Prostate gland (tissue), 2 donors: ENCODE results near the gene DNAJB7. TPM values are rescaled to one million over a fixed set of nuclear protein-coding genes. Genes with fewer than 3 reads are reported as not detected.
"Not testable (repeated sequence)": the region's sequence is repeated elsewhere in the genome, so short reads cannot be mapped to it uniquely, and the experiment has no call there.

Source experiments
- DNase-seq: peaks from one replicate; pipeline ENCODE4 v3.0.0-alpha.2; 2019; ENCODE audit warnings: low spot score
- H3K27ac ChIP-seq, 2 donors: fragments of 200-600 bp; sonication (generic); 2 replicates each; pipeline ENCODE4 v1.5.1; 2017 to 2019
- H3K27me3 ChIP-seq: fragments of 200-600 bp; sonication (generic); replicated peaks from 2 replicates; pipeline ENCODE4 v1.5.1; 2019; ENCODE audit not compliant: insufficient read depth
- H3K36me3 ChIP-seq, 2 donors: fragments of 200-600 bp; sonication (generic); 1 replicate in 1 of 2; 2 replicates in 1 of 2; pipeline versions ENCODE4 v1.5.1 to v1.8.1; 2017 to 2019
- H3K4me1 ChIP-seq: fragments of 200-600 bp; sonication (generic); replicated peaks from 2 replicates; pipeline ENCODE4 v1.5.1; 2019
- H3K4me3 ChIP-seq, 2 donors: fragments of 200-600 bp; sonication (generic); 2 replicates each; pipeline ENCODE4 v1.5.1; 2017 to 2019
- H3K9me3 ChIP-seq: fragments of 200-600 bp; sonication (generic); 2 replicates; pipeline ENCODE4 v1.5.1; 2017
- POLR2A ChIP-seq: fragments of 450-650 bp; IDR thresholded peaks from one replicate; pipeline ENCODE4 v1.6.1; 2016; ENCODE audit warnings: antibody characterized with exemption, mild to moderate bottlenecking
- POLR2AphosphoS5 ChIP-seq: sonication (generic); formaldehyde crosslinking; IDR thresholded peaks from one replicate; pipeline ENCODE4 v1.6.1; 2017; ENCODE audit warnings: antibody characterized with exemption
- WGBS: methylation state at CpG from one replicate; pipeline ENCODE4 v1.1.5; 2018; 5-methylcytosine and 5-hydroxymethylcytosine counted together
- intact Hi-C: fragments of 100-400 bp; cut with DNase I; formaldehyde crosslinking; loops from one replicate; pipeline ENCODE4 v1.14.2; 2022
- total RNA-seq, 2 donors: library from RNA; depleted of rRNA; stranded (reverse); fragments of >200 nt; gene quantifications; one replicate each; pipeline ENCODE4 v1.1.0, GENCODE V29; 2016
- TF ChIP-seq, protein P1 (sequence below), 4 experiments: fragments of 200-600 bp in 2 of 4; fragments of 450-650 bp in 2 of 4; sonication (generic) in 2 of 4; IDR thresholded peaks; 1 replicate in 3 of 4; 2 replicates in 1 of 4; pipeline ENCODE4 v1.5.1; 2016 to 2019; ENCODE audit warnings: antibody characterized with exemption in 4 of 4, mild to moderate bottlenecking in 2 of 4, moderate library complexity in 2 of 4

The DNAJB7 gene
- total RNA-seq, 2 donors from 2014 or later: 0.17 TPM; not detected in 1

DNA sequence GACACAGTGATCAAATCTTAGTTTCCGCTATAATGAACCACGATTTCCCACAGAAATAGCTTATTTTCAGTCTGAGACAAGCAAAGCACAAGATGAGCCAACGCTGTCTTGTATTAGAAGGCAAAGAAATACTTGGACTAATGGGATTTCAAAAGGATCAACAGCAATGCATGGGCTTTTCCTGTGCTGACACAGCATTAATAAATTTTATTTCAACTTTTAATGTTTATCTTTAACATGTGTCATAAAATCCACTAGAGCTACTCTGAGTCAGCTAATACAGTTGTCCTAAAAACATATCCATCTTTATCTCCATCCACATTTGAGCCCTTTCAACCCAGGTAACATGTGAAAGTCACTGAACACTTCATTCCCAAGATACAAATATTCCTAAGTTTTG, 27.3 kb downstream of the DNAJB7 start:
- 96% methylated on average over 3 of the region's 3 CpGs for WGBS
- Histone ChIP-seq H3K9me3 (no peaks in the 10 kb centered on the region), H3K27me3 (no peaks in the 10 kb centered on the region), H3K27ac (no peak overlapping the region), H3K36me3 (peaks cover 0 to 12% of the 10 kb centered on the region in 2 donors), H3K4me3 (no peak overlapping the region), H3K4me1 (no peaks in the 10 kb centered on the region)
- no peak for DNase-seq
- intact Hi-C loops: no loop called here
- TF ChIP-seq, protein P1, sequence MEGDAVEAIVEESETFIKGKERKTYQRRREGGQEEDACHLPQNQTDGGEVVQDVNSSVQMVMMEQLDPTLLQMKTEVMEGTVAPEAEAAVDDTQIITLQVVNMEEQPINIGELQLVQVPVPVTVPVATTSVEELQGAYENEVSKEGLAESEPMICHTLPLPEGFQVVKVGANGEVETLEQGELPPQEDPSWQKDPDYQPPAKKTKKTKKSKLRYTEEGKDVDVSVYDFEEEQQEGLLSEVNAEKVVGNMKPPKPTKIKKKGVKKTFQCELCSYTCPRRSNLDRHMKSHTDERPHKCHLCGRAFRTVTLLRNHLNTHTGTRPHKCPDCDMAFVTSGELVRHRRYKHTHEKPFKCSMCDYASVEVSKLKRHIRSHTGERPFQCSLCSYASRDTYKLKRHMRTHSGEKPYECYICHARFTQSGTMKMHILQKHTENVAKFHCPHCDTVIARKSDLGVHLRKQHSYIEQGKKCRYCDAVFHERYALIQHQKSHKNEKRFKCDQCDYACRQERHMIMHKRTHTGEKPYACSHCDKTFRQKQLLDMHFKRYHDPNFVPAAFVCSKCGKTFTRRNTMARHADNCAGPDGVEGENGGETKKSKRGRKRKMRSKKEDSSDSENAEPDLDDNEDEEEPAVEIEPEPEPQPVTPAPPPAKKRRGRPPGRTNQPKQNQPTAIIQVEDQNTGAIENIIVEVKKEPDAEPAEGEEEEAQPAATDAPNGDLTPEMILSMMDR (IDR thresholded peaks at IDR 0.05): no peak
- TF ChIP-seq POLR2A: no peak
- no peak for TF ChIP-seq POLR2AphosphoS5

DNA sequence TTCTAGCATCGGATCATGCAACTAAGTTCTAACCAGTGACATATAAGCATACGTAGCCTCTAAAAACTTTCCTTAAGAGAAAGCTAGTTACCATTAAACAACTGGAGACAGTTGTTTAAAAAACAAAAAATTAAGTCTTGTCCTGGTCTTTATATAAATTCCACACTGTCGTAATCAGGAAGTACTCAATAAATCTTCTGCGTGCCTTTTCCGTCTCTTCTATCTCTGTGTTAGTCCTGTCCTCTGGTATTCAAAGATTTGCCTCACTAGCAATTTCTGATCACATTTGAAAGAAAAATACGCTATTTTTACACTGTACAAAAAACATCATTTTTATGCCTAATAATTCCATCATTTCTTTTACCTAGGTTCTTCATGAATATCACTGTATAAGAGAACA, 32.8 kb downstream of the DNAJB7 start:
- no peaks in the 10 kb centered on the region for H3K27me3 ChIP-seq
- intact Hi-C loops: no loop called here
- TF ChIP-seq POLR2A: no peak
- TF ChIP-seq, protein P1 (IDR thresholded peaks at IDR 0.05): no peak
- TF ChIP-seq POLR2AphosphoS5: no peak
- no peak overlapping the region for H3K27ac ChIP-seq
- H3K9me3 ChIP-seq: no peaks in the 10 kb centered on the region
- no peak overlapping the region for H3K4me3 ChIP-seq
- peaks cover 0 to 12% of the 10 kb centered on the region in 2 donors for H3K36me3 ChIP-seq
- WGBS: 75% methylated on average over 6 of the region's 6 CpGs
- H3K4me1 ChIP-seq: no peaks in the 10 kb centered on the region
- DNase-seq: no peak

DNA sequence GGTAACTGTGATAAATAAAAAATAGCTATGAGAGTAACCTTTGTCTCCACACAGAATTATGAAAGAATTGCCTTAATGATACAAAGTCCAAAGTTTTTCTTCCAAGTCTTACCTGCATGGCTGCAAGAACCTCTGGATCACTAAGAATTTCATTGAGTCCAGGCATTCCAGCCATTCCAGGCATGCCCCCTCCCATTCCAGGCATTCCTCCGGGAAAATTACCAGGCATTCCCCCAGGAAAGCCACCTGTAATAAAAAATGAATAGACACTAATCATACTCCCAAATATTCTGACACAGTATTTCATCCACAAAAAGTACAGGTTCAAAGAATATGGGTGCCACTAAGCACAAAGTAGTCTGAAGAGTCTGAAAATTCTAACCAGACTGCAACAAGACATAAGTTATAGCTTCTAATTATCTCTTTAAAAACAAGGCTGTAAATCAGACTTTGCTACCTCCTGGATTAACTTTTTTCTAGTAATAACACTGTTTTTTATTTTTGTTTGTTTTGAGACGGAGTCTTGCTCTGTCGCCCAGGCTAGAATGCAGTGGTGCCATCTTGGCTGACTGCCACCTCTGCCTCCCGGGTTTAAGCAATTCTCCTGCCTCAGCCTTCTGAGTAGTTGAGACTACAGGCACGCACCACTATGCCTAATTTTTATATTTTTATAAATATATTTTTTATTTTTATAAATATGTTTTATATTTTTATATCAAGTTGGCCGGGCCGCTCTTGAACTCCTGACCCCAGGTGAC, 34.8 kb downstream of the DNAJB7 start:
- Histone ChIP-seq H3K9me3 (no peaks in the 10 kb centered on the region), H3K4me1 (no peaks in the 10 kb centered on the region), H3K4me3 (no peak overlapping the region), H3K27me3 (no peaks in the 10 kb centered on the region), H3K36me3 (peaks cover 0 to 8% of the 10 kb centered on the region in 2 donors), H3K27ac (no peak overlapping the region)
- DNase-seq: no peak
- TF ChIP-seq POLR2A (no peak), POLR2AphosphoS5 (no peak)
- TF ChIP-seq, protein P1 (IDR thresholded peaks at IDR 0.05): no peak
- intact Hi-C loops: no loop called here
- WGBS: 69% methylated on average over 7 of the region's 7 CpGs

DNA sequence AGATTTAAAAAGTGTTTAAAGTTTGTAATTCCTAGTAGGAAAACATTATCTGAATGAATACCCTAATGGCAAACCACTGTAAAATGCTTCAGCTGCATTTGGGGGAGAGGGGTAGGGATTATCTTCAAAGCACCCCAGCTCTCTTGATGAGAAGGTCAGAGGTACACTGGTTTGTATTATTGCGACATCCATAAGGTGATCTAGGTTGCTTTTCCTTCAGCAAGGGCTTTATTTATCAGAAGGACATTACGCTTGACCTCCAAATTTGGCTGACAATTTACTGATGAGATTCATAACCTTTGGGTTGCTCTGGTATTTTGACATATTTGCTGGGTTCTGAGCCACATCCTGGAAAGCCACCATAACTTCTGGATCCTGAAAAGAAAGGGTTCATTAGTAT, 35.6 kb downstream of the DNAJB7 start:
- WGBS: 96% methylated on average over 2 of the region's 2 CpGs
- intact Hi-C loops, H3K4me3 ChIP-seq, H3K27me3 ChIP-seq, H3K9me3 ChIP-seq, DNase-seq, H3K4me1 ChIP-seq, H3K27ac ChIP-seq, H3K36me3 ChIP-seq: not testable (repeated sequence)

DNA sequence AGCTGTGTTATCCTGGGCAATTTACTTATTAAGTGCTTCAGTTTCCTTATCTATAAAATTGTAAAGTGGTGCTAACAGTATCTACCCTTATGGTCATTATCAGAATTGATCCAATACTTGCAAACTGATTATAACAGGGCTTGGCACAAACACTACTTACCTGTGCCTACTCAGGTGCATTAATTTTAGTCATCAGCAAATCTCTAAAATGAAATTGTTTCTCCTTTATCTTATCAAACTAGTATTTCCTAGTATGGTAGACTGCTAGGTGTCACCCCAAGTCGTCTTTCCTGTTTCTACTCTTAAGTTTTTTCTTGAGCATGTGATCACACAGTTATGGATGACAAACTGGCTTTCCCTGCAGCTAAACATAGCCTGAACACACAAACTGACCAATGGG, 38.5 kb downstream of the DNAJB7 start:
- TF ChIP-seq POLR2AphosphoS5: no peak
- TF ChIP-seq POLR2A: no peak
- TF ChIP-seq, protein P1 (IDR thresholded peaks at IDR 0.05): no peak
- no peaks in the 10 kb centered on the region for H3K36me3 ChIP-seq
- no peaks in the 10 kb centered on the region for H3K4me1 ChIP-seq
- no peak overlapping the region for H3K27ac ChIP-seq
- DNase-seq: no peak
- H3K4me3 ChIP-seq: no peak overlapping the region
- 62% methylated on average over 1 of the region's 1 CpG for WGBS
- H3K9me3 ChIP-seq: no peaks in the 10 kb centered on the region
- intact Hi-C loops: no loop called here
- H3K27me3 ChIP-seq: no peaks in the 10 kb centered on the region
